NCI-H748 (cell line): ENCODE results near the gene PHPT1.
"Not testable (repeated sequence)": the region's sequence is repeated elsewhere in the genome, so short reads cannot be mapped to it uniquely, and the experiment has no call there.

Source experiments
- DNase-seq: peaks from one replicate; lab custom pipeline; 2025; ENCODE audit not compliant: unreplicated experiment; lab: John Stamatoyannopoulos, UW

The PHPT1 gene

DNA sequence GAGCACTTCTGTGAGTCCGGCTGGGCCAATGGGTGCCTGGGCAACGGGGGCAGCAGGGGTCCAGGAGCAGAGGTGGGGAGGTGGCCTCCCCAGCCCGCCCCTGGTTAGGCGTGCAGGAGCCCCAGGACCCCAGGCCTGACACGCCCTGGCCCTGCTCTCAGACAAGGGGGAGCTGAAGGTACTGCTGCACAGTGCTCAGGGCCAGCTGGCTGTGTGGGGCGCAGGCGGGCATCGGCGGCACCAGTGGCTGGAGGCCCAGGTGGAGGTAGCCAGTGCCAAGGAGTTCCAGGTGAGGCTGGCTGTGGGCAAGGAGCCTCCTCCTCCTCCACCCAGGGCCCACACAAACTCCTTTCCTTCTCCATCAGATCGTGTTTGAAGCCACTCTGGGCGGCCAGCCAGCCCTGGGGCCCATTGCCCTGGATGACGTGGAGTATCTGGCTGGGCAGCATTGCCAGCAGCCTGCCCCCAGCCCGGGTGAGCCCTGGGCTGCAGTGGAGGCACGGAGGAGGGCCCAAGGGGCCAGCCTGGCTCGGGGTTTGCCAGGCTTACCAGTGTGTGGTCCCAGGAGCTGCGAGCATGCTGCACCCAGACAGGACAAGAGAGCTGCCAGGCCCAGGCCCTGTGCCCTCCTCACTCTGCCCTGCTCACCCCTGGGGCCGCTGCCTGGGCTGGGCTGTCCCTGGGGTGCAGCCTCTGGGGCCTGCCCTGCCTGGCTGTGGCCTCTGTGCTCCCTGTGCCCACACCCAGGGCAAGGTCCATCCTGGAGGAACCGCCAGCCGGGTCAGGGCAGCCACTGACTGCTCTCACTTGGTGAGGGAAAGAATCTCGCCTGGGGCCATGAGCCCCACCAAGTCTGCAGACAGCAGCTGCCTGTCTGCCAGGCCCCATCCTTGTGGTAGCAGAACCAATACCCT lies 9.9 kb downstream of the PHPT1 start:
- no peak for DNase-seq

DNA sequence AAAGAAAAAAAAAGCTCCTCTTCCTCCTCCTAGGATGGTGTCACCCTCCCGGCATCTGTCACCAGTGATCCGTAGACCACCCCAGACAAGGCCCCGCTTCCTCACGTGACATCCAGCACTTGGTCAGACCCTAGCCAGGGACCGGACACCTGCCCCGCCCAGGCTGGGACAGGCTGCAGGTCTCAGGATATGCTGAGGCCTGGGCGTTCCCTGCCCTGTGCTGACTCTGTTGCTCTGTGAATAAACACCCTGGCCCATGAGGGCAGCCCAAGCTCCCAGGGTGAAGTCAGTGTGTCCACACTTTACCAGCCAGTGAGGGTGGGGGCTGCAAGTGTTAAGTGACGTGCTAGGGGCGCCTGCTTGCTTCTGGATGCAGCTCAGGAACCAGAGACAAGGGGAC lies 11.3 kb downstream of the PHPT1 start:
- DNase-seq, result no peak

DNA sequence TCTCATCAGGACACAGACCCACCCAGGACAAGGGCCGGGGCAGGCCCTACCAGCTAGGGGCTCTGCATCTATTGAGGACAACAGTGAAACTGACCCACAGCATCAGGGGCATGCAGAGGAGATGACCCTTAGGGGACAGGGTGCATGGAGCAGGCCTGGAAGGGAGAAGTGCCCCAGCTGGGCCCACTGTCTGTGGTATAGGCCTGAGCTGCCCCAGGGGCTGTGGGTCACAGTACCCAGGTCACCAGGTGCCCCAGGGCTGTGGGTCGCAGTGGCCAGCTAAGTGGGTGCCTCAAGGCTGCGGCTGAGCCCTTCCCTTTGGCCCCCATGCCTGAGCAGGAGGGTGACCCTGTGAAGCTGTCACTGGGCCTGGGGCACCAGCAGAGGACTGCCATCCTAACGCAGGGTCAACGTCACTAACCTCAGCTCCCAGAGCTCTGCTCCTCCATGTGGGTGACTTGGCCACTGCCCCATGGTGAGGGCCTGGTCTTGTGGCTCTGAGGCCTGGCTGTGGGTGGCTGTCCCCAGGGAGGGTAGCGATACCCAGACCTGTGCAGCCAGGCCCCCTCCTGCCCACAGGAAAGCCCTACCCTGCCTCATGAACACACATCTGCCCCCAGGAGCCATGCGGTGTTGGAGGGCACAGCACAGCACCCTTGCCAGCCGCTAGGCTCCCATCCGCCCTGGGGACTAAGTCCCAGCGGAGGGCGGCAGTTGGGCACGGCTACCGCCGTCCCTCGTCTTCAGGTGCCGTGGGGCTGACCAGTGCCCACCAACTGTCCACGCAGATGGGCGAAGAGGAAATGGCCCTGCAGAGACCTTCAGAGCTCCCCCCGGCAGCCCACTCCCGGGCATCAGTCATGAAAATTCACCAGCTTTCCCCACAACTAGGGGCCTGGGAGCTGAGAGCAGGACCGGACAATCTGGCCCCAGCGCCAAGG lies 12.0 kb downstream of the PHPT1 start:
- DNase-seq, result no peak

DNA sequence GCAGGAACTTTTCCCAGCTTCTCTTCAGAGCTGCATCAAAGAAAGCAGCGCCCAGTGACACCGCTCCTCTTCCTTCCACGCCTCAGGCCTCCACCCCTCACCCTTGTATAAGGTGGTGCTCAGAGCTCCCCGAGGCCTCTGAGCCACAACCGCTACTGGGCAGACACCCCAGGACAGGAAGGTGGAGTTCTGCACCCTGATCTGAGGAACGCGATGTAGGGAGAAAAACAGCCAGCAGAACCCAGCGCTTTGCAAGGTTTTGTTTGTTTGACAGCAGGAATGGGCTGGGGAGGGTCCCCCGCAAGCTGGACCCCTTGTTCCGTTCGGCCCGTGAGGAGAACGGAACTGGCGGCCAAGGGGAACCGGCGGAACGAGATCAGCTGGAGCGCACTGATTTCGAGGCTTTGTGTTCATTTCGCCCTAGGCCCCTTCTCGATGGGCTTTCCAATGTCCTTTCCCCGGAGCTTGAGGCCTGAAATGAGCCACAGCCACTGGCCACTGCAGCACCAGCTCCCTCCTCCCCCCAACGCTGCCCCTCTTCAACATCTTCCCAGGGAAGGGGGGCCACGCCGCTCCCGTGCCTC lies 12.8 kb downstream of the PHPT1 start:
- DNase-seq, result no peak

DNA sequence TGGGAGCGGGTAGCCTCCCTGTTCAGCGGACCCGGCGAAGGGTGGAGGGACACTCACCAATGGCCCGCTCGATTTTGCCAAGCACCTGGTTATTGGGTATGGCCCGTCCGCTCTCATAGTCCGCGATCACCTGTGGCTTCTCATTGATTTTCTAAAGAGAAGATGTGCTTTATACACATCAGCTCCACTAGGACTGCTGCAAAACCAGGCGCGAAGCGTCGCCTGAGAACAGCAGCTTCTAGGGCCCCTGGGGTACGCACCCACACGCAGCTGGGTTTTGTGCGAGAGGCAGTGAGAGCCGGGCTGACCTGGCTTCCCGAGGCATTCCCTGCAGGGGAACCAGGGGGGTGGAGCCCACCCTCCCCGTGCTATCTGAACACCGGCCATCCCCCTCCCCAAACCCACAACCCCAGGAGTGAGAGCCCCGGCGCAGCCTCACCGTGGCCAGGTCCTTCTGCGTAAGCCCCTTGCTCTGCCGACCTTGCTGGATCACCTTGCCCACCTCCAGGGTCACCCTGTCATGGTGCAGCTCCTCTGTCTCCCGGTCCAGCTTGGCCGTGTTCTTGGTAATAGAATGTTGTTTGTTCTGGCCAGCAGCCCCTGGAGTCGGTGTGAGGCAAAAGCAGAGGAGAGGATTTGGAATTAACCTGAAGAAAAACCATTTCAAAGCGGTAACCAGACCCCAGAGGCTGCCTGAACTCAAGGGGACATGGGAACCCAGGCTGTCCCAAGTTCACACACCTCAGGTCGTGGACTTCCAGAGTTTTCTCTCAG lies 13.8 kb downstream of the PHPT1 start:
- DNase-seq, result no peak

DNA sequence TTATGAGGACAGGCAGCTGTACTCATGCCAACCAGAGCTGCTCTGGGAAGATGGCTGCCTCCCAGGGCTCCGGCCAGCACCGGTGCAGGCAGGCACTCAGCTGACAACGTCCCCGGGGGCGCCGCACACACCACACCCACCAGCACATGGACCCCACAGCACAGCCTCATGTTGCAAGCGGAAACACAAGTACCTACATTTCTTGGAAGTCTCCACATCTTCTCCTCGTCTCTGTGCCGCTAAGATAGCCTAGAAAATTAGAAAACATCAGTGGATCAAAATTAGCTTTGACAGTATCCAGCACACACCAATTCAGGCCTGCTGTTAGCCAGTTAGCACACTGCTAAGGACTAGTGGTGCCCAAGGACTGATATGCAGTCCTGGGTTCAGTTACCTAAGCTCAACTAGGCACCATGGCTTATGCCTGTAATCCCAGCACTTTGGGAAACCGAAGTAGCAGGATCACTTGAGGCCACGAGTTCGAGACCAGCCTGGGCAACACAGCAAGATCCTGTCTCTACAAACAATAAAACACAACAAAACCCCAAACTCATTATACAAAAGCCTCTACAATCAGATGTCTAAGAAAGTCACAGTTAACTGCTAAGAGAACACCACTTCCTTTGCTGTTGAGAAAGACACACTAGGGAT lies 14.5 kb downstream of the PHPT1 start:
- no peak for DNase-seq

DNA sequence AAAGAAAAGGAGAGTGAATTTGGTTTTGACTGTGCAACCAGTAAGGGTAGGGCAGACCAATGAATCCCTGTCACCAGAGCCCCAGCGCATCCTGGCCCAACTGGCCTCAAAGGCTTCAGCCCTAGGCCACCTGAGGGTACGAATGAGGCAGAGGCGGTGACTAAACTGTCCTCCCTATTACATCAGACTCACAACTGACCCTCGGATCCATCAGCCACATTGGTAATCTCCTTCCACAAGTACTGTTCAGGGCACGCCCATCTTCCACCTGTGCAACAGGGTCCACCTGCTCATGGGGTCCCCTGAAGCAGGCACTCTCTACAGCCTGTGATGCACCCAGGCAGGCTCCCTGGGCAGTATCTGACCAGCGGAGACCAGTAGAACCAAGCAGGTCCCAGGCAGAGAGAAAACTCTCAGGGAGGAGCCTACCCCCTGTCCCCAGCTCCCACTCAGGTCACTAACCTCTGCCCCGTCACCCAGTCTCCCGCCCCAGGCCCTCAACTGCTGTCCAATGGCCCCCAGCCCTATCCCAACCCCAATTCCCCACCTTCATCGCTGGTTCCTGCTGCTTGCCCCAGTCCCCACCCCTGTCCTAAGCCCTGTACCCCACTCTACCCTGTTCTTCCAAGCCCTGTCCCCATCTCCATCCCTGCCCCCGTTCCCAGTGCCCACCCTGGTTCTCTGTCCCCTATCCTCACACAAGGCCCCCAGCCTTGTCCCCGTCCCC lies 16.0 kb downstream of the PHPT1 start:
- DNase-seq, result no peak

DNA sequence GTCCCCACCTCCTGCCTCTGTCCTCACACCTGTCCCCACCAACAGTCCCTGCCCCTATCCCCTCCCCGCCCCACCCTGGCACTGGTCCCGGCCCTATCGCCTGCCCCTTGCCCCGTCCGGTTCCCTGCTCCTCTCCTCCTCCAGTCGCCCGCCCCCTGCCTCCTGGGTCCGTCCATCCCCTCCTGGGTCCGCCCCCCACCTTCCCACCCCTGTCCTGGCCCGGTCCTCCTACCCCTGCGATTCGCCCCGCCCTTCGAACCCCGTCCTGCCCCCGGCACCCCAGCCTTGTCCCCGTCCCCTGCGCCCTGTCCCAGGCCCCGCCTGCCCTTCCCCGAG lies 16.5 kb downstream of the PHPT1 start:
- DNase-seq, result no peak

DNA sequence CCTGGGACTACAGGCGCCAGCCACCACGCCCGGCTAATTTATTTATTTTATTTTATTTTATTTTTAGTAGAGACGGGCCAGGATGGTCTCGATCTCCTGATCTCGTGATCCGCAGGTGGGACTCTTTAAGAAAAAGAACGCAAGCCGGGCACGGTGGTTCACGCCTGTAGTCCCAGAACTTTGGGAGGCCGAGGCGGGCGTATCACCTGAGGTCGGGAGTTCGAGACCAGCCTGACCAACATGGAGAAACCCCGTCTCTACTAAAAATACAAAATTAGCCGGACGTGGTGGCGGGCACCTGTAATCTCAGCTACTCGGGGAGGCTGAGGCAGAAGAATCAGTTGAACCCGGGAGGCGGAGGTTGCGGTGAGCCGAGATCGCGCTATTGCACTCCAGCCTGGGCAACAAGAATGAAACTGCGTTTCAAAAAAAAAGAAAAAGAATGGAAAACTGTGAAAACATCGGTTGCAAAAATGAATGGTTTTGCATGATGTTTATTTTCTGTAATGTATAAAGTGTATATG lies 17.8 kb downstream of the PHPT1 start:
- DNase-seq, result not testable (repeated sequence)

DNA sequence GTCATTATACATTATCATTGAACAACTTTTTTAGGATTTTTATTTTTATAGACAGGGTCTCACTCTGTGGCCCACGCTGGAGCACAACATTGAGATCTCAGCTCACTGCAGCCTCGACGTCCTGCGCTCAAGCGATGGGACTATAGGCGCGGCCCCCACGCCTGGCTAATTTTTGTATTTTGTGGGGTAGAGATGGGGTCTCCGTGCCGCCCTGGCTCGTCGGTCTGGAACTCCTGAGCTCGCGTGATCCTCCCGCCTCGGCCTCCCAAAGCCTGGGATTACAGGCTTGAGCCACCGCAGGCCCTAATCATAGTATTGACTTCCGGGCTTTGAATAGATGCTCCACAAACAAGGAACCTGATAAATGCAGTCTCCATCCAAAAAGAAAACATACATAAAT lies 18.3 kb downstream of the PHPT1 start:
- DNase-seq, result no peak

DNA sequence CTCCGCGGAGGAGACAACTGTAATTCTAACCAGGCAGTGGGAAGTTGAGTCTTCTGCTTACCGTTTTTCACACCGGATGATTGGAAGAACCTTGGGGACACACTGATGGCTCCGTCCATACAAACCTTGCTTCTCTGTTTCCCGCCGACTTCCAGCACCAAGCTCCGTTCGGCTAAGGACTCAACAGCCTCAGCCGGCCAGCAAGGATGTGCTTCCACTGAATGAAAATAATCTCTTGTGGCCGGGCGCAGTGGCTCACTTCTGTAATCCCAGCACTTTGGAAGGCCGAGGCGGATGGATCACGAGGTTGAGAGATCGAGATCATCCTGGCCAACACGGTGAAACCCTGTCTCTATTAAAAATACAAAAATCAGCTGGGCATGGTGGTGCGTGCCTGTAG lies 18.7 kb downstream of the PHPT1 start:
- no peak for DNase-seq

DNA sequence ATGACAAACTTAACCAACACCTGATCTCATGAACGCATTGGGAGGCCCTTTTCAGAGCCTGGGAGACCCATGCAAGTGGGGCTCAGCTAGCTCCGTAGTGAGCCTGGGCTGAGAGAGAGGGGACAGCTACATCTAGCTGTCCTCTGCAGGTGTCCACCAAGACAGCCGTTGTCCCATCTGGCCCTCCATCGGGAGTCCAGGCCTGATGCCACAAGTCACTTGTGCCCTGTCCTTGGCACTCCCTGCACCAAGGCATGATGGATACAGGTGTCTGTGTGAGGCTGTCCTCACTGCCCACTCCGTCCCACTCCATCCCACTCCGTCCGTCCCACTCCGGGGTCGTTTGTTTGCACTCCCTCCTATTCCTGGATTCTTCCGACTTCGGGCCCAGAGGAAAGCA lies 19.4 kb downstream of the PHPT1 start:
- no peak for DNase-seq

DNA sequence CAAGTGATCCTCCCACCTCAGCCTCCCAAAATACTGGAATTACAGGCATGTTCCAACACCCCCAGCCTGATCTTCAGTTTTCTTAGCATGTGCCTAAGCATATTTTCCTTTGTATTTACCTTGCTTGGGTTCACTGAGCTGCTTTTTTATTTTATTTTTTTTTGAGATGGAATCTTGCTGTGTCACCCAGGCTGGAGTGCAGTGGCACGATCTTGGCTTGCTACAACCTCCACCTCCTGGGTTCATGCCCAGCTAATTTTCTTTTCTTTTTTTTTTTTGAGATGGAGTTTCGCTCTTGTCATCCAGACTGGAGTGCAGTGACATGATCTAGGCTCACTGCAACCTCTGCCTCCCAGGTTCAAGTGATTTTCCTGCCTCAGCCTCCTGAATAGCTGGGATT lies 20.4 kb downstream of the PHPT1 start:
- DNase-seq, result not testable (repeated sequence)

DNA sequence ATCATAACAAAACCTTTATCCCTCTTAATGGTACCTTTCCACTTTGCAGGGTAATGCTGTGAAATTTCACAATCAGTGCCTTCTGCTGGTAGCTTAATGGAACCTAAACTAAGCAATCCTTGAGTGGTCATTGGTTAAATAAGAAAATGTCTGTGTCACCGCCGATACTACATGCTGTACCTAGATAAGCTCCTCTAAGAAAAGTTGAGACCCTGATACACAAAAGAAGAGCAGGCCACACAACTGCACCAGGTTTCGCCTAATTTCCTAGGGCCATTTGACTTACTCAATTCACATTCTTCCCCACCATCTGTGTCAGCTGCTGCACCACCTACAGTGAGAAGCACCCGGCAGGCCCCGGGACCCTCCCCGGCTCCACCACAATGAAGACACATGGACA lies 25.9 kb downstream of the PHPT1 start:
- no peak for DNase-seq

DNA sequence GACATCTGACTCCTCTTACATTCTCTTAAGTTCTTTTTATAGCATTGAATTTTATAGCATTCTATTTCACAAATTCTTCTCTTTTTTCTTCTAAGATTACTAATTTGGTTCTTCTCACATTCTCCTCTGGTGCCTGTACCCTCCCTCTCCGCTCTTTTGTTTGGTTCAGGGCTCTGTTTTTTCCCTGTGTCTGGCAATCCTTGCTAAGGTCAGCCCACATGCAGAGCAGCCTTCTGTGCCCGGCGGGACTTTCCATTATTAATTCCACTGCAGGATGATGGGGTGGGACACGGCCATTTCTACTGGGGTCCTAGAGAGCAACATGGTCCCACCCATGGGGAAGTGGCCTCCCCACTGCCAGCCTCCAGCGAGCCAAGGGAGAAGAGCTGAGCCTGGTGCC lies 27.3 kb downstream of the PHPT1 start:
- DNase-seq, result no peak

DNA sequence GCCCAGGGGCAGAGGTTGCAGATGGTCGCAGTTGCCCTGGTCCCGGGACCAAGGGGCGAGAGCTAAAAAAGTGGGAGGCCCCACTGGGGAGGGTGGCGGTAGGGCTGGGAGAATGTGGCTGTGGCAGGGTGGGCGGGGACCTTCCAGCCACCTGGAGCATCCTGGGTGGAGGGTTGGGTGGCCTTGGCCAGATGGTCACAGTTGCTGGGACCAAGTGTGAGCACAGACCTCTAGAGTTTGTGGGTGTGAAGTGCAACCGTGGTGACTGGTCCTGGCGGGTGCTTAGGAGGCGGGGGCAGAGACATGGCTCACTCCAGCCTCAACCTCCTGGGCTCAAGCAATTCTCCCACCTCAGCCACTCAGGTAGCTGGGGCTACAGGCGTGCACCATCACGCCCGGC lies 31.4 kb downstream of the PHPT1 start:
- DNase-seq, result no peak

DNA sequence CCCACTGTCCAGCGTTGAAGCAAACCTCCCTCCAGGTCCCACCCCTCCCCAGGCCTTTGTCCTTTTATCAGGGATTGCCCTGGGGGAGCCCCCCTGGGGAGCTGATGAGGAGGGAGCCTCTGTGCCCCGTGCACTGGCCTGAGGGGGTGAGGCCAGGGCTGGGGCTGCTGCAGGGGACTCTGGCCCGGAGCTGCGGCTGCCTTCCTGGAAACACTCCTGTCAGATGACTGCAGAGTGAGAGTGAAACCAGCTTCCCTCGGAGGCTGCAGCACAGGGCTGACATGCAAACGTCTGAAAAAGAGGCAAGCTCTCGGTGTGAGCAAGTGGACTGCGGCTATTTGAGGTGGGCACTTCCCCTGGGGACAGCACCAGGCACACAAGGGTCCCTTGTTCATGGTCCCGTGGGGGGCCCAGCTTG lies 32.5 kb downstream of the PHPT1 start:
- no peak for DNase-seq

DNA sequence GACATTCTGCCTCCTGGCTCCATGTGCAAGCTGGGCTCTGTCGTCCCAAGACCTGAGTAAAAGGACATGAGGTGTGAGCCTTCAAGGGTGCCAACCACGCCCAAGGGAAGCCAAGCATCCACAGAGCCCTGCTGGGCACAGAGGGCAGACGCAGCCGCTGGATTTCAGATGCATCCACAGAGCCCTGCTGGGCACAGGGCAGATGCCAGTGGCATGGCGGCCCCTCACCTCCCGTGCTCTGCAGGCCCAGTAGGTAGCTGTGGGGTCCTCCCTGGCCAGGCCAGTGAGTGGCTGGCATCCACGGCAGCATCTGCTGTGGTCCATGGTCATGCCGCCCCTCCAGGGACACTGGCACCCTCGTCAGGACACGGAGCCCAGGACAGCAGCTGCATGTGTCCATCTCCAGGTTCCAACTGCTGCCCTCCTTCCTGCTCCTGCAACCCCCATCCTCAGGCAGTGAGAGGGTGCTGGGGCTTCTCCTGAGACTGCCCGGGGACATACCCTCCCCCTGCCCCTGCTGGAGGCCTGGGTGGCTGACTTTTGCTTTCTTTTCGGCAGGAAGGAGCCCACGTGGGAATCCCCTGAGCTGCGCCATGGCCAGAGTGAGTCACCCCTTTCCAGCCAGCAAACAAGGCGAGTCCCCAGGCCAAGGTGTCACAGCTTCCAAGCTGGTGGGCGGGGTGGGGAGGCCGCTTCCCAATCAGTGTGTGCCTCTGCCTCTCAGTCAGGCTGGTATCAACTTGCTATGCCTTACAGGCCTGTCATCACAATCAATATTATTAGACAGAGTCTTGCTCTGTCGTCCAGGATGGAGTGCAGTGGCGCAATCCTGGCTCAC lies 33.1 kb downstream of the PHPT1 start:
- peak; percentile 38 for DNase-seq

DNA sequence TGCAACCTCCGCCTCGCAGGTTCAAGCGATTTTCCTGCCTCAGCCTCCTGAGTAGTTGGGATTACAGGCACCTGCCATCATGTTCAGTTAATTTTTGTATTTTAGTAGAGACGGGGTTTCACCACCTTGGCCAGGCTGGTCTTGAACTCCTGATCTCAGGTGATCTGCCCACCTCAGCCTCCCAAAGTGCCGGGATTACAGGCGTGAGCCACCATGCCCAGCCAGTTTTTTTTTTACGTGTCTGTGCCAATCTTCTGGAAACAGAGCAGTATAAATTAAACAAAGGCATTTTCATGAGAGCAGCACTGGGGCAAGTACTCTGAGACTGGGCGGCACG lies 33.7 kb downstream of the PHPT1 start:
- not testable (repeated sequence) for DNase-seq
